IPS-18c (cell line): ENCODE results near the gene CHST9.
A peak's percentile ranks its signal among the peaks of the same experiment; 100 is the strongest.

Source experiments
- H3K4me3 ChIP-seq: 2 replicates; pipeline ENCODE4 v1.7.0; 2013; ENCODE audit warnings: low read depth, mild to moderate bottlenecking, low read length, moderate library complexity; ENCODE audit not compliant: insufficient read depth
- H3K9me3 ChIP-seq: one replicate; pipeline ENCODE4 v1.6.1; 2013; ENCODE audit warnings: mild to moderate bottlenecking, low read length, moderate library complexity; ENCODE audit not compliant: control insufficient read depth, insufficient read depth

Gene CHST9

GRCh38 chr18:26875040-26875654, 310.0 kb downstream of the CHST9 start:
- no peaks in the 10 kb centered on the region for H3K9me3 ChIP-seq
- H3K4me3 ChIP-seq: no peak overlapping the region

- H3K9me3 ChIP-seq: no peaks in the 10 kb centered on the region
- H3K4me3 ChIP-seq: no peak overlapping the region
Measured at GRCh38 chr18:26874283-26874682, 310.8 kb downstream of the CHST9 start.

GRCh38 chr18:26869640-26870039, 315.5 kb downstream of the CHST9 start:
- Histone ChIP-seq H3K4me3 (no peak overlapping the region), H3K9me3 (no peaks in the 10 kb centered on the region)

- H3K4me3 ChIP-seq: no peak overlapping the region
- no peaks in the 10 kb centered on the region for H3K9me3 ChIP-seq
Measured at GRCh38 chr18:26868968-26869586, 316.0 kb downstream of the CHST9 start.

GRCh38 chr18:26867471-26867870, 317.6 kb downstream of the CHST9 start:
- H3K4me3 ChIP-seq: no peak overlapping the region
- H3K9me3 ChIP-seq: no peaks in the 10 kb centered on the region

GRCh38 chr18:26865557-26865956, 319.6 kb downstream of the CHST9 start, which contains the start of gene AQP4:
AQP4 (minus strand) TSS chr18:26865707; CDS start chr18:26865689, 18 bp downstream.
- no peaks in the 10 kb centered on the region for H3K9me3 ChIP-seq
- H3K4me3 ChIP-seq: no peak within 1 kb of the TSS

GRCh38 chr18:26864658-26865057, 320.4 kb downstream of the CHST9 start:
- no peaks in the 10 kb centered on the region for H3K9me3 ChIP-seq
- H3K4me3 ChIP-seq: no peak overlapping the region

GRCh38 chr18:26863921-26864497, 321.1 kb downstream of the CHST9 start:
- H3K9me3 ChIP-seq: no peaks in the 10 kb centered on the region
- no peak overlapping the region for H3K4me3 ChIP-seq

- no peaks in the 10 kb centered on the region for H3K9me3 ChIP-seq
- H3K4me3 ChIP-seq: peak overlapping the region; percentile 59
Measured at GRCh38 chr18:26863122-26863879, 321.8 kb downstream of the CHST9 start.

GRCh38 chr18:26862084-26862483, 323.0 kb downstream of the CHST9 start:
- no peaks in the 10 kb centered on the region for H3K9me3 ChIP-seq
- no peak overlapping the region for H3K4me3 ChIP-seq
